IMR-90 (cell line): ENCODE data around the gene CHIT1. TPM values are rescaled to one million over a fixed set of nuclear protein-coding genes. Genes with fewer than 3 reads are reported as not detected.

Source experiments
- ATAC-seq: fragments of 200-7000 bp; cut with Tn5 transposase; 2 replicates; pipeline ENCODE4 v1.9.1; 2020; ENCODE audit warnings: low read depth, mild to moderate bottlenecking, moderate library complexity
- BruUV-seq: library from RNA; stranded (reverse); fragments of 400-500 nt; replicated peaks from 2 replicates; lab custom pipeline; 2021; lab: Mats Ljungman, UMichigan
- CTCF ChIA-PET: fragments of 300-600 bp; formaldehyde crosslinking; extraction: SDS; loops from one replicate; lab custom pipeline; 2021; ENCODE audit warnings: antibody characterized with exemption; lab: Yijun Ruan, JAX
- POLR2A ChIA-PET: fragments of 300-600 bp; sonication (Branson Sonifier 250); formaldehyde crosslinking; loops from one replicate; lab custom pipeline; 2022; ENCODE audit warnings: antibody characterized with exemption; ENCODE audit not compliant: unreplicated experiment; lab: Charles Lee
- DNase-seq: peaks from one replicate; pipeline ENCODE4 v3.0.0; 2013
- H2AFZ ChIP-seq: replicated peaks from 2 replicates; pipeline ENCODE3; 2013; ENCODE audit warnings: low read length, mild to moderate bottlenecking; ENCODE audit not compliant: poor library complexity
- H2AK5ac ChIP-seq: 2 replicates; pipeline ENCODE4 v1.6.1; 2013; ENCODE audit warnings: low read depth, low read length, inconsistent platforms
- H2AK9ac ChIP-seq: replicated peaks from 2 replicates; pipeline ENCODE3; 2013; ENCODE audit warnings: mild to moderate bottlenecking, low read depth, low read length, moderate library complexity; ENCODE audit not compliant: poor library complexity
- H2BK120ac ChIP-seq: 2 replicates; pipeline ENCODE4 v1.6.1; 2013; ENCODE audit warnings: low read depth, low read length, inconsistent platforms
- H2BK15ac ChIP-seq: 3 replicates; pipeline ENCODE4 v1.6.1; 2013; ENCODE audit warnings: low read depth, low read length, inconsistent platforms
- H2BK20ac ChIP-seq: 2 replicates; pipeline ENCODE4 v1.6.1; 2013; ENCODE audit warnings: low read depth, mild to moderate bottlenecking, inconsistent platforms, low read length, moderate library complexity
- H2BK5ac ChIP-seq: 2 replicates; pipeline ENCODE4 v1.6.1; 2013; ENCODE audit warnings: mild to moderate bottlenecking, low read depth, low read length, inconsistent platforms; ENCODE audit not compliant: poor library complexity, severe bottlenecking
- H3K14ac ChIP-seq: replicated peaks from 2 replicates; pipeline ENCODE4 v1.6.1; 2013; ENCODE audit warnings: low read depth, low read length, inconsistent platforms
- H3K18ac ChIP-seq: 2 replicates; pipeline ENCODE4 v1.6.1; 2013; ENCODE audit warnings: low read depth, low read length, control low read depth
- H3K23ac ChIP-seq: 2 replicates; pipeline ENCODE4 v1.6.1; 2013; ENCODE audit warnings: low read depth, low read length, inconsistent platforms
- H3K27ac ChIP-seq: 2 replicates; pipeline ENCODE4 v1.5.1; 2013; ENCODE audit warnings: mild to moderate bottlenecking, control low read depth, low read length; ENCODE audit not compliant: insufficient read depth
- H3K27me3 ChIP-seq: 2 replicates; pipeline ENCODE4 v1.6.1; 2013; ENCODE audit warnings: low read length; ENCODE audit not compliant: control insufficient read depth, insufficient read depth
- H3K36me3 ChIP-seq: 2 replicates; pipeline ENCODE4 v1.6.1; 2013; ENCODE audit warnings: low read length, mixed read lengths; ENCODE audit not compliant: control insufficient read depth, insufficient read depth
- H3K4ac ChIP-seq: 2 replicates; pipeline ENCODE4 v1.6.1; 2013; ENCODE audit warnings: low read depth, low read length, inconsistent platforms
- H3K4me1 ChIP-seq: 2 replicates; pipeline ENCODE4 v1.6.1; 2013; ENCODE audit warnings: low read length, mixed read lengths; ENCODE audit not compliant: control insufficient read depth, insufficient read depth
- H3K4me2 ChIP-seq: 2 replicates; pipeline ENCODE4 v1.6.1; 2013; ENCODE audit warnings: low read depth, mild to moderate bottlenecking, control low read depth, low read length, moderate library complexity
- H3K4me3 ChIP-seq: 2 replicates; pipeline ENCODE4 v1.5.1; 2013; ENCODE audit warnings: low read depth, mild to moderate bottlenecking, control low read depth, low read length, moderate library complexity; ENCODE audit not compliant: insufficient read depth
- H3K56ac ChIP-seq: 2 replicates; pipeline ENCODE4 v1.6.1; 2013; ENCODE audit warnings: low read length, inconsistent platforms; ENCODE audit not compliant: insufficient read depth; ENCODE audit errors: extremely low read depth
- H3K79me1 ChIP-seq, 2 experiments: 2 replicates each; pipeline ENCODE4 v1.6.1; 2013; ENCODE audit warnings: low read length in 2 of 2, inconsistent platforms in 1 of 2, low read depth in 1 of 2
- H3K9ac ChIP-seq: 2 replicates; pipeline ENCODE4 v1.6.1; 2013; ENCODE audit warnings: low read depth, low read length, control low read depth
- H3K9me1 ChIP-seq: 2 replicates; pipeline ENCODE4 v1.6.1; 2013; ENCODE audit warnings: low read length, inconsistent platforms; ENCODE audit not compliant: insufficient read depth
- H3K9me3 ChIP-seq: 2 replicates; pipeline ENCODE4 v1.6.1; 2013; ENCODE audit warnings: low read length; ENCODE audit not compliant: control insufficient read depth, insufficient read depth
- H4K20me1 ChIP-seq: 2 replicates; pipeline ENCODE4 v1.6.1; 2013; ENCODE audit warnings: low read length, inconsistent platforms; ENCODE audit not compliant: insufficient read depth
- H4K5ac ChIP-seq: 2 replicates; pipeline ENCODE4 v1.6.1; 2013; ENCODE audit warnings: mild to moderate bottlenecking, low read depth, low read length, control low read depth
- H4K8ac ChIP-seq, 2 experiments: 2 replicates each; pipeline ENCODE4 v1.6.1; 2013; ENCODE audit warnings: low read depth in 2 of 2, low read length in 2 of 2, control low read depth in 1 of 2, inconsistent platforms in 1 of 2
- H4K91ac ChIP-seq: 2 replicates; pipeline ENCODE4 v1.6.1; 2013; ENCODE audit warnings: low read depth, low read length, inconsistent platforms; ENCODE audit not compliant: insufficient read depth
- BHLHE40 ChIP-seq: fragments of 150-350 bp; IDR thresholded peaks from 2 replicates; pipeline ENCODE4 v1.6.1; 2016; ENCODE audit warnings: mild to moderate bottlenecking, low read depth, low read length
- CEBPB ChIP-seq: IDR thresholded peaks from 2 replicates; pipeline ENCODE4 v1.6.1; 2012; ENCODE audit warnings: low read depth, low read length, improper control_type of control experiment
- CHD1 ChIP-seq: IDR thresholded peaks from 2 replicates; pipeline ENCODE4 v1.6.1; 2012; ENCODE audit warnings: low read depth, low read length, improper control_type of control experiment
- FOS ChIP-seq: fragments of 150-350 bp; IDR thresholded peaks from 2 replicates; pipeline ENCODE4 v1.6.1; 2016; ENCODE audit warnings: low read depth, low read length
- MAFK ChIP-seq: IDR thresholded peaks from 2 replicates; pipeline ENCODE4 v1.6.1; 2012; ENCODE audit warnings: low read depth, low read length, improper control_type of control experiment
- MAZ ChIP-seq: IDR thresholded peaks from 2 replicates; pipeline ENCODE4 v1.6.1; 2012; ENCODE audit warnings: low read depth, mild to moderate bottlenecking, low read length, improper control_type of control experiment, moderate library complexity, borderline replicate concordance
- NFE2L2 ChIP-seq: fragments of 150-350 bp; IDR thresholded peaks from 2 replicates; pipeline ENCODE4 v1.6.1; 2016; ENCODE audit warnings: low read depth, mild to moderate bottlenecking, low read length
- POLR2A ChIP-seq: IDR thresholded peaks from 2 replicates; pipeline ENCODE4 v1.6.1; 2012; ENCODE audit warnings: mild to moderate bottlenecking, low read depth, low read length
- RAD21 ChIP-seq: IDR thresholded peaks from 2 replicates; pipeline ENCODE4 v1.6.1; 2012; ENCODE audit warnings: low read length, improper control_type of control experiment
- RCOR1 ChIP-seq: IDR thresholded peaks from 2 replicates; pipeline ENCODE4 v1.6.1; 2012; ENCODE audit warnings: mild to moderate bottlenecking, low read length, improper control_type of control experiment; ENCODE audit not compliant: insufficient replicate concordance
- RFX5 ChIP-seq: IDR thresholded peaks from 2 replicates; pipeline ENCODE4 v1.8.0; 2012; ENCODE audit warnings: low read depth, mild to moderate bottlenecking, low read length, moderate library complexity
- WGBS, 2 experiments: methylation state at CpG; one replicate each; pipeline versions ENCODE4 v1.1.5 to v1.1.7; 2013; ENCODE audit warnings: missing lambda C conversion rate in 2 of 2; ENCODE audit not compliant: insufficient read length in 1 of 2; ENCODE audit errors: extremely low coverage in 2 of 2; 5-methylcytosine and 5-hydroxymethylcytosine counted together
- dilution Hi-C: fragments of 300-500 bp; cut with HindIII; formaldehyde crosslinking; loops from one replicate; pipeline ENCODE4 v1.14.3; 2018; ENCODE audit warnings: low sequenced_read_pairs; ENCODE audit not compliant: unreplicated experiment
- in situ Hi-C: fragments of 300-500 bp; cut with MboI; formaldehyde crosslinking; loops from 3 replicates; pipeline ENCODE4 v1.14.3; 2019; ENCODE audit warnings: low sequenced_read_pairs, inconsistent platforms, mixed read lengths
- intact Hi-C: fragments of 100-400 bp; cut with micrococcal nuclease; formaldehyde crosslinking; loops from 2 replicates; pipeline ENCODE4 v1.10.0; 2022
- polyA plus RNA-seq, 3 experiments: library from polyadenylated mRNA; depleted of rRNA; stranded (reverse); fragments of >200 nt; gene quantifications; 2 replicates each; pipeline ENCODE4 v1.2.3, GENCODE V29; 2012; ENCODE audit warnings: low replicate concordance in 1 of 3
- total RNA-seq: library from RNA; depleted of rRNA; stranded (reverse); fragments of >200 nt; gene quantifications from 2 replicates; pipeline ENCODE4 v1.2.3, GENCODE V29; 2012
- TF ChIP-seq, protein P1 (sequence below): fragments of 150-350 bp; IDR thresholded peaks from 2 replicates; pipeline ENCODE4 v1.6.1; 2016; ENCODE audit warnings: low read depth, mild to moderate bottlenecking, low read length, moderate library complexity, borderline replicate concordance
- TF ChIP-seq, protein P2 (sequence below): conservative IDR thresholded peaks from 2 replicates; pipeline ENCODE4 v1.5.1; 2012; ENCODE audit warnings: mild to moderate bottlenecking, low read depth, low read length, improper control_type of control experiment

Gene CHIT1
- total and polyA plus RNA-seq, 2 of the 4 experiments (the other 2 are of a cell fraction) = not detected

DNA sequence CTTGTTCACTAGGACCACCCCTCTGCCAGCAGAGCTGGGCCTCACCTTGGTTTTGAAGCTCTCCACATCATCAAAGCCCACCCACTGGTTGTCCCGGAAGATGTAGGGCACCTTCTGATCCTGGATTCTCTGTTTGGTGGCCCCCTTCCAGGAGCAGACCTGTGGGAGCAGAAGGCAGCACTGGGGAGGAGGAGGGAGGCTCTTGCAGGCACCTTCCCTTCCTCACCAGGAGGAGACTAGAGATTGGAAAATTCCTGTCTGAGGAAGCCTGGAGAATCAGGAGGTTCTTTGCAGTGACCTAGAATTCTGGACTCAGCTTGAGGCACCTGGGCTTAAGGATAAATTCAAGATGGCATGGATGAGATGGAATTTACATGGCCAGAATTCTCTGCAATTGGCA lies 10.3 kb downstream of the CHIT1 start:
- H3K4ac ChIP-seq = no peak overlapping the region
- H4K20me1 ChIP-seq = no peaks in the 10 kb centered on the region; the same call in 1 of the 2 replicates
- no CpG with 5 or more reads among the region's 1 CpG for WGBS, 2 experiments
- H3K56ac ChIP-seq = no peak overlapping the region
- no peaks in the 10 kb centered on the region for H3K9me3 ChIP-seq
- no peak overlapping the region for H3K27ac ChIP-seq
- no peak overlapping the region for H3K14ac ChIP-seq
- no peak overlapping the region for H3K18ac ChIP-seq
- H3K23ac ChIP-seq = no peak overlapping the region
- H2AFZ ChIP-seq = no peak overlapping the region
- H4K8ac ChIP-seq = no peak overlapping the region
- no peak overlapping the region for H3K4me2 ChIP-seq
- H2AK5ac ChIP-seq = no peak overlapping the region
- dilution Hi-C loops (no loop called here), intact Hi-C loops (no loop called here), in situ Hi-C loops (loop anchor here (5.0 kb wide), 1 partner anchor 182 kb away; no protein-coding TSS in a partner anchor)
- no peak overlapping the region for H3K9ac ChIP-seq
- H3K9me1 ChIP-seq = no peaks in the 10 kb centered on the region
- H3K36me3 ChIP-seq = no peaks in the 10 kb centered on the region
- H2BK120ac ChIP-seq = no peak overlapping the region
- H4K91ac ChIP-seq = no peak overlapping the region
- ChIA-PET POLR2A (no interaction called here), CTCF (interaction anchor here (3.0 kb wide), 1 partner anchor 180 kb away, joined by 9 read pairs; no protein-coding TSS in a partner anchor)
- DNase-seq (no peak), ATAC-seq (no peak)
- no peaks in the 10 kb centered on the region for H3K79me1 ChIP-seq
- no peak overlapping the region for H2BK5ac ChIP-seq
- H3K4me3 ChIP-seq = no peak overlapping the region
- peaks cover 60% of the 10 kb centered on the region for H3K27me3 ChIP-seq
- H3K4me1 ChIP-seq = no peaks in the 10 kb centered on the region
- H2BK15ac ChIP-seq = no peak overlapping the region
- H2AK9ac ChIP-seq = no peak overlapping the region
- H4K5ac ChIP-seq = no peak overlapping the region
- H2BK20ac ChIP-seq = no peak overlapping the region
- BruUV-seq = no TSS peak
- TF ChIP-seq POLR2A = no peak
- TF ChIP-seq NFE2L2 = no peak
- TF ChIP-seq, protein P1, sequence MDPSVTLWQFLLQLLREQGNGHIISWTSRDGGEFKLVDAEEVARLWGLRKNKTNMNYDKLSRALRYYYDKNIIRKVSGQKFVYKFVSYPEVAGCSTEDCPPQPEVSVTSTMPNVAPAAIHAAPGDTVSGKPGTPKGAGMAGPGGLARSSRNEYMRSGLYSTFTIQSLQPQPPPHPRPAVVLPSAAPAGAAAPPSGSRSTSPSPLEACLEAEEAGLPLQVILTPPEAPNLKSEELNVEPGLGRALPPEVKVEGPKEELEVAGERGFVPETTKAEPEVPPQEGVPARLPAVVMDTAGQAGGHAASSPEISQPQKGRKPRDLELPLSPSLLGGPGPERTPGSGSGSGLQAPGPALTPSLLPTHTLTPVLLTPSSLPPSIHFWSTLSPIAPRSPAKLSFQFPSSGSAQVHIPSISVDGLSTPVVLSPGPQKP = no peak
- no peak for TF ChIP-seq CHD1
- TF ChIP-seq BHLHE40 = no peak
- no peak for TF ChIP-seq RAD21
- TF ChIP-seq, protein P2, sequence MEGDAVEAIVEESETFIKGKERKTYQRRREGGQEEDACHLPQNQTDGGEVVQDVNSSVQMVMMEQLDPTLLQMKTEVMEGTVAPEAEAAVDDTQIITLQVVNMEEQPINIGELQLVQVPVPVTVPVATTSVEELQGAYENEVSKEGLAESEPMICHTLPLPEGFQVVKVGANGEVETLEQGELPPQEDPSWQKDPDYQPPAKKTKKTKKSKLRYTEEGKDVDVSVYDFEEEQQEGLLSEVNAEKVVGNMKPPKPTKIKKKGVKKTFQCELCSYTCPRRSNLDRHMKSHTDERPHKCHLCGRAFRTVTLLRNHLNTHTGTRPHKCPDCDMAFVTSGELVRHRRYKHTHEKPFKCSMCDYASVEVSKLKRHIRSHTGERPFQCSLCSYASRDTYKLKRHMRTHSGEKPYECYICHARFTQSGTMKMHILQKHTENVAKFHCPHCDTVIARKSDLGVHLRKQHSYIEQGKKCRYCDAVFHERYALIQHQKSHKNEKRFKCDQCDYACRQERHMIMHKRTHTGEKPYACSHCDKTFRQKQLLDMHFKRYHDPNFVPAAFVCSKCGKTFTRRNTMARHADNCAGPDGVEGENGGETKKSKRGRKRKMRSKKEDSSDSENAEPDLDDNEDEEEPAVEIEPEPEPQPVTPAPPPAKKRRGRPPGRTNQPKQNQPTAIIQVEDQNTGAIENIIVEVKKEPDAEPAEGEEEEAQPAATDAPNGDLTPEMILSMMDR = no peak
- TF ChIP-seq CEBPB = no peak
- no peak for TF ChIP-seq FOS
- no peak for TF ChIP-seq MAFK
- no peak for TF ChIP-seq RCOR1
- TF ChIP-seq RFX5 = no peak
- no peak for TF ChIP-seq MAZ
